Measurements from ENCODE around the gene ATP2B2.

DNA sequence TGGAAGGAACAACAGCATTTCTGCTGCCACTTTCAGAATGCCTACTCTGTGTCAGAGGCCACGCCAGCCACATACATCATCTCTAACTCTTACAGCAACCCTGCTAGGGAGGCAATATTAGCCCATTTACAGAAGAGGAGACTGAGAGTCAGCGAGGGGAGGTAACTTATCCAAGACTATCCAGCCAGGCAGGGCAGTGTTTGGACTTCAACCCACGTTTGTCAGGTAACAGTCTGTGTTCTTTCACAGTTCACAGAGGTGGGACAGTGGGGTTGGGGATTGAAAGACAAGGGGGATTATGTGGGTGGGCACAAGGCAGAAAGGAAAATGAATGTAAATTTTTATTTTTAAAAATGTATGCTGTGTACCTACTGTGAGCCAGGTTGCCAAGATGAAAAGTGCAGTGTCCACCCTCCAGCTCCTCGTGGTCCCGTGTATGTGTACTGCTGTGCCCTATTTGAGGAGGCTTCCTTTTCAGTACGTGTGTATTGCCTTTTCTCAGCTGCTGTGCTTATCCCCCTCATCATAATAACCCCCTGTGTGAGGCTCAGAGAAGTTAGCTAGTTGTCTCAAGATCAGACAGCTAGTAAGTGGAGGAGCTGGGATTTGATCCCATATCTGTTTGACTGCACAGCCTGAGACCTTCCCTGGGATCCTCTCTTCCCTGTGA lies 16.5 kb upstream of the ATP2B2 start:
- TF ChIP-seq SP2 (tag by site-specific recombination; IDR thresholded peaks at IDR 0.05) (no peak), ZNF24 (tag by site-specific recombination; IDR thresholded peaks at IDR 0.05) (no peak), SETDB1 (IDR thresholded peaks at IDR 0.05; ENCODE audit: insufficient read length, low read length) (no peak), ZNF138 (tag by site-specific recombination; IDR thresholded peaks at IDR 0.05; ENCODE audit: borderline replicate concordance) (no peak), ZSCAN16 (tag by site-specific recombination; IDR thresholded peaks at IDR 0.05) (no peak), ZXDB (tag by site-specific recombination; IDR thresholded peaks at IDR 0.05) (no peak)
- TF ChIP-seq, protein P1, sequence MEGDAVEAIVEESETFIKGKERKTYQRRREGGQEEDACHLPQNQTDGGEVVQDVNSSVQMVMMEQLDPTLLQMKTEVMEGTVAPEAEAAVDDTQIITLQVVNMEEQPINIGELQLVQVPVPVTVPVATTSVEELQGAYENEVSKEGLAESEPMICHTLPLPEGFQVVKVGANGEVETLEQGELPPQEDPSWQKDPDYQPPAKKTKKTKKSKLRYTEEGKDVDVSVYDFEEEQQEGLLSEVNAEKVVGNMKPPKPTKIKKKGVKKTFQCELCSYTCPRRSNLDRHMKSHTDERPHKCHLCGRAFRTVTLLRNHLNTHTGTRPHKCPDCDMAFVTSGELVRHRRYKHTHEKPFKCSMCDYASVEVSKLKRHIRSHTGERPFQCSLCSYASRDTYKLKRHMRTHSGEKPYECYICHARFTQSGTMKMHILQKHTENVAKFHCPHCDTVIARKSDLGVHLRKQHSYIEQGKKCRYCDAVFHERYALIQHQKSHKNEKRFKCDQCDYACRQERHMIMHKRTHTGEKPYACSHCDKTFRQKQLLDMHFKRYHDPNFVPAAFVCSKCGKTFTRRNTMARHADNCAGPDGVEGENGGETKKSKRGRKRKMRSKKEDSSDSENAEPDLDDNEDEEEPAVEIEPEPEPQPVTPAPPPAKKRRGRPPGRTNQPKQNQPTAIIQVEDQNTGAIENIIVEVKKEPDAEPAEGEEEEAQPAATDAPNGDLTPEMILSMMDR (tag by site-specific recombination; IDR thresholded peaks at IDR 0.05): no peak
- TF ChIP-seq, protein P2, sequence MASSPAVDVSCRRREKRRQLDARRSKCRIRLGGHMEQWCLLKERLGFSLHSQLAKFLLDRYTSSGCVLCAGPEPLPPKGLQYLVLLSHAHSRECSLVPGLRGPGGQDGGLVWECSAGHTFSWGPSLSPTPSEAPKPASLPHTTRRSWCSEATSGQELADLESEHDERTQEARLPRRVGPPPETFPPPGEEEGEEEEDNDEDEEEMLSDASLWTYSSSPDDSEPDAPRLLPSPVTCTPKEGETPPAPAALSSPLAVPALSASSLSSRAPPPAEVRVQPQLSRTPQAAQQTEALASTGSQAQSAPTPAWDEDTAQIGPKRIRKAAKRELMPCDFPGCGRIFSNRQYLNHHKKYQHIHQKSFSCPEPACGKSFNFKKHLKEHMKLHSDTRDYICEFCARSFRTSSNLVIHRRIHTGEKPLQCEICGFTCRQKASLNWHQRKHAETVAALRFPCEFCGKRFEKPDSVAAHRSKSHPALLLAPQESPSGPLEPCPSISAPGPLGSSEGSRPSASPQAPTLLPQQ (tag by site-specific recombination; IDR thresholded peaks at IDR 0.05): no peak
- TF ChIP-seq, protein P3, sequence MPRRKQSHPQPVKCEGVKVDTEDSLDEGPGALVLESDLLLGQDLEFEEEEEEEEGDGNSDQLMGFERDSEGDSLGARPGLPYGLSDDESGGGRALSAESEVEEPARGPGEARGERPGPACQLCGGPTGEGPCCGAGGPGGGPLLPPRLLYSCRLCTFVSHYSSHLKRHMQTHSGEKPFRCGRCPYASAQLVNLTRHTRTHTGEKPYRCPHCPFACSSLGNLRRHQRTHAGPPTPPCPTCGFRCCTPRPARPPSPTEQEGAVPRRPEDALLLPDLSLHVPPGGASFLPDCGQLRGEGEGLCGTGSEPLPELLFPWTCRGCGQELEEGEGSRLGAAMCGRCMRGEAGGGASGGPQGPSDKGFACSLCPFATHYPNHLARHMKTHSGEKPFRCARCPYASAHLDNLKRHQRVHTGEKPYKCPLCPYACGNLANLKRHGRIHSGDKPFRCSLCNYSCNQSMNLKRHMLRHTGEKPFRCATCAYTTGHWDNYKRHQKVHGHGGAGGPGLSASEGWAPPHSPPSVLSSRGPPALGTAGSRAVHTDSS (tag by site-specific recombination; IDR thresholded peaks at IDR 0.05): no peak
